ENCODE data around the gene NMNAT2. TPM values are rescaled to one million over a fixed set of nuclear protein-coding genes. Genes with fewer than 3 reads are reported as not detected.

The NMNAT2 gene
- total and polyA plus RNA-seq, 2 of the 8 experiments (the other 6 are each of a cell fraction or from before 2014, with no cell fraction given), result 6.5 to 20.9 TPM

DNA sequence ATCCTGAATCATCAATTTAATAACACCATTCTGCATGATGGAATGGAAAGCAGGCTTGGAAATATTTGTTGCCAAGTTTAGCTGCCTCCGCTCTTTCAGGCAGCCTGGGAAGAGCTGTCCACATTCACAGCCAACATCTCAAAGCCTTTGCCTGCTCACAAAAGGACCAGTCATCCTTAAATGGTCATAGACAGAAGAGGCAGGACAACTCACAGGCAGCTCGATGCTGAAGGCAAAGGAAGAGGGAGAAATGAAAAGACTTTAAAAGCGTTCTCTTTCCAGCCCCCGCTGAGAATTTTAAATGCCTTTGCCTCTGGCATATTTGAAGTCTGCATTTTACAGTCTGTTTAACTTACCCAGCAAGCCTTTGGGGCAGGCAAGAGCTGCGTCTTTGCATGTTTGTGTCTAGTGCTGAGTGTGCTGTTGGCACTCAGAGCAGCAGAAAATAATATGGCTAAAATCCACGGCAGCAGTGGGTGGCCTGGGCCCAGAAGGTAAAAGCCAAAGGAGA is 68.9 kb downstream of the NMNAT2 start:
- no peak for FAIRE-seq
- Histone ChIP-seq H3K4me2 (ENCODE audit: insufficient read depth in 1 of 2, low read depth in 2 of 2, low read length in 2 of 2) (no peak overlapping the region), H4K8ac (ENCODE audit: extremely low read depth, insufficient read depth, low read length) (no peak overlapping the region)

More for the DNA sequence above, 68.9 kb downstream of the NMNAT2 start:
- H3K4me3 ChIP-seq (ENCODE audit: extremely low read depth in 1 of 4, insufficient read depth in 2 of 4, low read depth in 3 of 4, low read length in 4 of 4), result no peak overlapping the region
- CTCF ChIA-PET (ENCODE audit: partially characterized antibody), result interaction anchor here (0.9 to 2.4 kb wide), 5 partner anchors 11 to 274 kb away, joined by 3 to 7 read pairs (median 4); no protein-coding TSS in a partner anchor
- no peaks in the 10 kb centered on the region for H3K9me3 ChIP-seq (ENCODE audit: insufficient read depth in 2 of 2, low read depth in 1 of 2, low read length in 1 of 2)
- WGBS, 2 experiments (ENCODE audit: extremely low coverage in 1 of 2, insufficient coverage in 1 of 2, insufficient read length in 1 of 2, insufficient replicate concordance in 2 of 2, low coverage in 1 of 2, low lambda C conversion rate in 2 of 2, missing lambda C conversion rate in 1 of 2), result 61% methylated on average over 6 of the region's 6 CpGs; no CpG with 5 or more reads in 1 of the 2 experiments
- H3K14ac ChIP-seq (ENCODE audit: insufficient read length), result no peak overlapping the region
- H3K23ac ChIP-seq (ENCODE audit: insufficient read length), result no peak overlapping the region
- H3K79me2 ChIP-seq (ENCODE audit: control insufficient read depth in 1 of 2, insufficient read depth in 2 of 2, low read length in 2 of 2), result no peaks in the 10 kb centered on the region
- H2AFZ ChIP-seq (ENCODE audit: low read length), result no peak overlapping the region
- H3K27me3 ChIP-seq (replicated peaks in 1 of 4; ENCODE audit: control insufficient read depth in 3 of 4, extremely low read depth in 1 of 4, insufficient read depth in 3 of 4, low read length in 3 of 4), result no peaks in the 10 kb centered on the region
- no peaks in the 10 kb centered on the region for H3K23me2 ChIP-seq (ENCODE audit: low read depth, low read length)
- no peaks in the 10 kb centered on the region for H3K36me3 ChIP-seq (ENCODE audit: control insufficient read depth in 2 of 4, insufficient read depth in 4 of 4, low read length in 3 of 4)
- H3K18ac ChIP-seq (ENCODE audit: extremely low read depth, low read length), result no peak overlapping the region
- no peak overlapping the region for H2BK12ac ChIP-seq (ENCODE audit: low read depth, low read length)
- H2BK20ac ChIP-seq (ENCODE audit: low read length), result no peak overlapping the region
- H3K27ac ChIP-seq (ENCODE audit: low read depth, low read length), result no peak overlapping the region
- H3K56ac ChIP-seq (replicated peaks; ENCODE audit: insufficient read length, low read depth, low read length), result no peak overlapping the region
- H4K20me1 ChIP-seq (replicated peaks in 1 of 2; ENCODE audit: control insufficient read depth in 1 of 2, insufficient read depth in 2 of 2, low read length in 2 of 2), result no peaks in the 10 kb centered on the region
- POLR2A ChIA-PET (ENCODE audit: partially characterized antibody), result interaction anchor here (0.5 to 1.2 kb wide), 2 partner anchors 9 to 29 kb away, joined by 3 to 5 read pairs; no protein-coding TSS in a partner anchor
- DNase-seq (ENCODE audit: low read depth in 1 of 2, low spot score in 2 of 2), result no peak
- no peak overlapping the region for H3K9ac ChIP-seq (replicated peaks in 1 of 4; ENCODE audit: extremely low read depth in 1 of 4, low read depth in 3 of 4, low read length in 3 of 4)
- H2BK15ac ChIP-seq (ENCODE audit: low read length), result no peak overlapping the region
- no peak overlapping the region for H2BK5ac ChIP-seq (ENCODE audit: low read depth, low read length)
- H4K91ac ChIP-seq (replicated peaks; ENCODE audit: insufficient read length, low read length), result no peak overlapping the region
- H2AK5ac ChIP-seq (ENCODE audit: low read depth, low read length), result no peak overlapping the region
- H3K4me1 ChIP-seq (replicated peaks in 1 of 4; ENCODE audit: control insufficient read depth in 3 of 4, insufficient read depth in 4 of 4, low read length in 3 of 4), result peaks cover 0 to 18% (median 3%) of the 10 kb centered on the region in 4 experiments; a peak in 4 of 7 replicates
- H4K5ac ChIP-seq (ENCODE audit: insufficient read length, low read depth, low read length), result no peak overlapping the region
- H3K79me1 ChIP-seq (ENCODE audit: low read depth, low read length), result no peaks in the 10 kb centered on the region
- no peak overlapping the region for H3K4ac ChIP-seq (replicated peaks; ENCODE audit: insufficient read length, low read depth, low read length)
- H2BK120ac ChIP-seq (replicated peaks; ENCODE audit: low read depth, low read length), result no peak overlapping the region
